Activated CD8-positive, alpha-beta memory T cell treated with anti-CD3 and anti-CD28 coated beads for 36 hours (primary cell): ENCODE measurements around the gene TMEM184A. TPM values are rescaled to one million over a fixed set of nuclear protein-coding genes. Genes with fewer than 3 reads are reported as not detected.
"Not testable (repeated sequence)": the region's sequence is repeated elsewhere in the genome, so short reads cannot be mapped to it uniquely, and the experiment has no call there.

Source experiments
- CTCF ChIA-PET: fragments of 350-600 bp; sonication (Branson Sonifier 250); formaldehyde crosslinking; loops from one replicate; lab custom pipeline; 2021; ENCODE audit warnings: antibody characterized with exemption; lab: Charles Lee
- POLR2A ChIA-PET: fragments of 350-600 bp; sonication (Branson Sonifier 250); formaldehyde crosslinking; loops from one replicate; lab custom pipeline; 2021; ENCODE audit warnings: antibody characterized with exemption; lab: Charles Lee
- total RNA-seq, 2 experiments: library from RNA; stranded (reverse); gene quantifications; one replicate each; pipeline ENCODE4 v1.2.3, GENCODE V29; 2021

The TMEM184A gene
- total RNA-seq, 2 experiments from 2014 or later, result not detected

DNA sequence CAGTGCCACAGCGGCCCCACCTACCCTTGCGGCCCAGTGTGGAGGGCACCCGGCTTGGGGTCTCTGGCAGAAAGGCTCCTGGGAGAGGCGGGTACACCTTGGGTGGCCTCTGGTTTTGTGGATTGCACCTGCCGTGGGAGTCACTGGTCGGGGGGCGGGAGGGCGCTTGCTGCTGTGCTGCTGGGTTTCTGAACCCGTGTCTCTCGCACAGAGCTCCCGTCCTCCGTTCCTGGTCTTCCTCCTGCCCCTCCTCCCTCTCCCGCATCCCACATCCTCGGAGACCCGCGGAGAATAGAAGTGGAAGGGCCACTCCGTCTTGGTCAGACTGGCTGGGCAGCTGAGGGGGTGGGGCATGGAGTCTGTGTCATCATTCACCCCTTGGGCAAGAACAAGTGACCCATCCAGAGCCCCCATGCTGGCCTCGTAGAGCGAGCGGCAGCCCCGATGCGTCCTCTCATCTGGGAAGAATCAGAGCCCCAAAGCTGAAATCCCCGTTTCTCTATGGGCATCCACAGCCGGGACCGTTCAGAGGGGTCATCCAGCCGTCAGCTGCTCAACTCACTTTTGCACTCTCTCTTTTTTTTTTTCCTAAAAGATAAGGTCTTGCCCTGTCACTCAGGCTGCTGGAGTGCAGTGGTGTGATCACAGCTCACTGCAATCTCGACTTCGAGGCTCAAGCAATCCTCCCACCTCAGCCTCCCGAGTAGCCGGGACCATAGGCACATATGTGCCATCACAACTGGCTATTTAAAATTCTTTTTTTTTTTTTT is 21.5 kb downstream of the TMEM184A start:
- CTCF ChIA-PET, result interaction anchor here (1.2 to 1.3 kb wide), 3 partner anchors 14 to 31 kb away, joined by 4 to 6 read pairs (median 4); no protein-coding TSS in a partner anchor
- POLR2A ChIA-PET, result no interaction called here

DNA sequence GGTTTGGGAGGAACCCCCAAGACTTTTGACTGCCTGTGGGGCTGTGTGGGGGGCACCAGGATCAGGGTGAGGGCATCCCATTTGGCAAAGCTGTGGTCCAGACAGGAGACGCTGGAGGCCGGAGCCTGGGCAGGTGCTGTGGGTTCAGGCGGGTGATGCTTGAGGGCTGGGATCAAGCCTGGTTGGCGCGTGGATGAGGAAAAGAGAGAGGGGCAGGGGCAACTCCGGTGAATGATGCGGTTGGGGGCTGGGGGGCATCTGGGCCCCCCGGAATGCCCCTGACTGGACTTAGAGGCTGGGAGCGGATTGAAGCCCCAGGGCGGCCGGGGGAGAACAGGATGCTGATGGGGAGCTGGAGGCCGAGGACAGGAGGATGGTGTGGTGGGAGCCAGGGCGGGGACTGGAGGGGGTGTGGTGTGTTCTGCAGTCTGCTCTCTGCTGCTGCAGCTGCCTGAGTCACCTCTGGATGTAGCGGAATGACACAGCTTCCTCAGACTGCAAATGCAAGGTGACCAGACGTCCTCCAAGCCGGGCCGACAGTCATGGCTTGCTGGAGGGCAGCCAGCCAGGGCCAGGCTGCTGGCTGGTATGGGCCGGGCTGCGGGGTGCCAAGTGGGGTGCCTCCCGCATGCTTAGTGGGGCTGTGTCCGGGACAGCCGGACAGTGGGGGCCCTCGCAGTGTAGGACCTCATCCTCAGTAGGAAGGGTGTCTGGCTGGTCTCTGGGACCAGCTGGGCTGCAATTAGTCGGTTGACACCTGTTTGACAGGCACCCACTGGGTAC is 22.3 kb downstream of the TMEM184A start:
- ChIA-PET CTCF (interaction anchor here (1.3 kb wide), 2 partner anchors 15 to 30 kb away, joined by 4 to 6 read pairs; no protein-coding TSS in a partner anchor), POLR2A (no interaction called here)

DNA sequence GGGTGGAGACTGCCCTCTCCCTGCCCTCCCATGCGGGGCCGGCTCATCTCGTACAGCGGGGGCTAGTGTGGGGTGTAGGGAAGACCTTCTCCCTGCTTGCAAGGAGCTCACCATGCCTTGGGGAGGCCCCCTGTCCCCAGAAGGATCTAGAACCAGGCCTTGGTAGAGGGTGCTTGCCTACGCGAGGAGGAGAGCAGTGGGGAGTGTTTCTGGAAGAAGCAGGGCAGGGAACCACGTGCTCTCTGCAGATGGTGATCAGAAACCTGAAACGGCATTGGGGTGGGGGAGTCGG is 22.8 kb downstream of the TMEM184A start:
- CTCF ChIA-PET, result interaction anchor here (1.3 kb wide), 2 partner anchors 15 to 30 kb away, joined by 4 to 6 read pairs; no protein-coding TSS in a partner anchor
- POLR2A ChIA-PET, result no interaction called here

DNA sequence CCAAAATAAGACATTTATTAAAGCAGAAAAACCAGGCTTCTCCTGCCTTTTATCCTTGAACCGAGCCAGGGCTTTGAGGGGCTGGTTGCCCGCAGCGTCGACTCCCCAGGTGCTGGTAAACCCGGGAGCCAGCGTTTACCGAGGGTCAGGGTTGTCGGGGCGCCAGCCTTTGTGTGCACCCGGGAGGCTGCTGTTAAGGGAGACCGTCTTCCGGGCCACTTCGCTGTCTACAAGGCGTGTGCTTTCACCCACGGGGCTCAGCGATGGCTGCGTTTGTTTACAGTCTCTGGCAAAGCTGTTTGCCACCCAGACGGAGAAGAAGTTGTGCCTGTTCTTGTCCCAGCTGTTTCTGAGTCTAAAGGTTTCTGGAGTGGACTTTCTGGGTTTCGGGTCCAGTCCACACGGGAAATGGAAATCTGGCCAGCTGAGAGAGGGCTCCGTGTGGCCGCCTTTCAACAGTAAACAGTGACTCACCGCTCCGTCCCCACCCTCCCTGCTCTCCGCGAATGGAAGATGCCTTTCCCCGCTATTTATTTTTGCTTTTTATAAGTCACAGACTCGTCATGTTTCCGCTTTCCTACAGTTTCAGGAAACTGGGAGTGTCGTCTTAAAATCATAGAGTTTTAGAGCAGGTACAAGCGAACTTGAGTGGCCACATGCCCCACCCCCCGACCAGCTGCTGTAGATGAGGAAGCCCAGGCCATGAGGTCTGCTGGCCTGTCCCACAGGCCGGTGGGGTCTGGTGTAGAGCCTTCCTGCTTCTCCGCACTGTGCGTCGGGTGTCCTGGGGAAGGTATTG is 23.4 kb downstream of the TMEM184A start:
- CTCF ChIA-PET, result interaction anchor here (0.8 kb wide), 1 partner anchor 821 kb away, joined by 3 read pairs; no protein-coding TSS in a partner anchor
- POLR2A ChIA-PET, result no interaction called here

DNA sequence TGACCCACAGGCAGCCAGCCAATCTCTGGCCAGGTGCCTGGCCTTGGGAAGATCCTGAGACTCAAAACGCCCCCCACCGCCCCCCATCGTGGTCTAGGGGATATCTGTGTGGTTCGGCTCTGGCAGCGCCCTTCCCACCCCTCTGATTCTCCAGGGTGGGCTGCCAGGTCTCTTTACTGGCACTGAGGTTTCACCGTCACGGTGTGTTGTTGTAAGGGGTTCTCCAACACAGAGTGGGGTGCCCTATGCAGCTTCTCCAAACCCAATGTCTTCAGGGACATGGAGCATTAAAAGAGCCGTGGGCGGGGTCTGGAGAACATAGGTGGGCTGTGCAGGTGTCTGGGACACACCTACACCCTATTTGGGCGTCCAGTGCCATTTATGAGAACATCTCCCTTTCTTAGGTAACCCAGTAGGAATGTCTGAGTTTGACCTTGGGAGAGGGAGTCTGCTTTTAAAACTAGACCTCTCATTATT is 24.0 kb downstream of the TMEM184A start:
- CTCF ChIA-PET, result interaction anchor here (0.8 kb wide), 1 partner anchor 821 kb away, joined by 3 read pairs; no protein-coding TSS in a partner anchor
- POLR2A ChIA-PET, result no interaction called here

DNA sequence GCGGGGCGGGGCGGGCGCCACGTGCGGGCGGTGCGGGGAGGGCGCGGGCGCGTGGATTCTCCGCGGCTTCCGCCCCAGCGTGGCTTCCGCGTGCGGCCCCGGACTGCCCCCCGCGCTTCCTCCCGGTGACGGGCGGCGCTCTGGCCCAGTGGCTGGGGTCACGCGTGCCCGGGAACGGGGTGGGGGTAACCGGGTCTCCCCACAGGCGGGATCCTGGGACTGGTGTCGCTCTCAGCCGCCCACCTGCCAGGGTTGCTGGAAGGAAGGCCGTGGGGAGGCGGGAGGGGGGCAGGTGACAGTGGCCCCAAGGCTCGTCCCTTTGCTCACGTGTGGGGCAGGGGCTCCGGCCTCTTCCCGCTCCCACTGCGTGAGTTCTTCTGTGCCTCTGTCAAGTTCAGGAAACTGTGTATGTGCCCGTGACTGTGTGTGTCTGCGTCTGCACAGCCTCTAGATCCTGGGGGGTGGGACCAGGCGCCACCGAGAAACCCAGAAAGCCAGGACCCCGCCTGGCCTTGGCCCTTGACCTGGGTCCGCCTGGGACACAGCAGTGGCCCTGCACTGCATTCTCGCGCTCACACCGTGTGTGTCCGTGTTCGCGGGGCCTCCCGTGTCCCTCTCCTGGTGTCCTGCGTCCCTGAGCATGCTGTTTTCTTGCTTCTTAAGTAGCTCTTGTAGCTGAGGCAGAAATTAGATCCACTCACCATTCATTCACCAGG is 24.6 kb downstream of the TMEM184A start:
- CTCF ChIA-PET, result no interaction called here
- POLR2A ChIA-PET, result no interaction called here

DNA sequence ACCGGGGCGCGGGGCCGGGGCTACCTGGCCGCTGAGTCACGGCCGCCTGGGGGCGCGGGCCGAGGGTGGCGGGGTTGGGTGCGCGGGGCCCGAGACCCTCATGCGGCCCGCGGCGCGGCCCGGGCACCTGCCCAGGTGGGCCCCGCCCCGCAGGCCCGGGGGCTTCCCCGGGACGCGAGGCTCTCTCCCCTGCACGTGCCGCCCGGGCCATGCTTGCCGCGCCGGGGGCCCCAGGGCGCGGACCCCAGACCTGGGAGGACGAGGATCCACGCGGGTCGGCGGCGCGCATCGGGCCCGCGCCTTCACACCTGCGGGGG is 25.1 kb downstream of the TMEM184A start:
- POLR2A ChIA-PET, result no interaction called here
- CTCF ChIA-PET, result no interaction called here

DNA sequence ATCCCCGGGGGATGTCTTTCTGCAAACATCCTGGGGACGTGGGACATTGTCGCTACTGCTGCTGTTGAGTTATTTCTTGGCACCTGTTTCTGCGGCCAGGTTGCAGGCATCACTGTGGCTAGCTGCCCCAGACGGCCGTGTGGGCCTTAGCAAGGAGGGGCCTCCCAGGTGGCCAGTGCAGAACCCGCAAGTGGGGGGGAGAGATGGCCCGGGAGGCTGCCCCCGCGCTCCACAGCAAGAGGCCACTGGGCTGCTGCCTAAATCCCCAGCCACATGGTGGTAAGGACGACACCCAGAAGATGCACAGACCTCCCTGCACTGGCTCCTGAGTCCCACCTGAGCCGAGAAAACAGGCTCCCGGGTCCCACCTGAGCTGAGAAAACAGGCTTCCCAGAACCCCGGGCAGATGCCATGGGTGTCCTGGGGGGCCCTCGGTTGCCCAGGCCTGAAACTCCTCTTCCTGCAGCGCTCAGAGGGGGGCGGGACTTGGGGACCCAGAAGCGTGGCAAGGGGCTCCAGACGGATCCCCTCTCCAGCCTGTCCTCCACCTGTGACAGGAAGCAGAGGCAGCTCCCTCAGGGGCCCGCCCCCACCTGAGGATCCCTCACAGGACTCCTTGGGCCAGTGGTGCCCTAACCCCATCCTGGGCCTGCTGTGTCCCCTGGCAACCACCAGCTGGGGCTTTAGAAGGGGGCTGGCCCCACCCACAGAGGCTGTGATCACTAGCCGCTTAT is 26.5 kb downstream of the TMEM184A start:
- POLR2A ChIA-PET, result interaction anchor here (0.6 kb wide), 1 partner anchor 26 kb away, joined by 4 read pairs; no protein-coding TSS in a partner anchor
- CTCF ChIA-PET, result interaction anchor here (0.7 kb wide), 1 partner anchor 639 kb away, joined by 3 read pairs; no protein-coding TSS in a partner anchor

DNA sequence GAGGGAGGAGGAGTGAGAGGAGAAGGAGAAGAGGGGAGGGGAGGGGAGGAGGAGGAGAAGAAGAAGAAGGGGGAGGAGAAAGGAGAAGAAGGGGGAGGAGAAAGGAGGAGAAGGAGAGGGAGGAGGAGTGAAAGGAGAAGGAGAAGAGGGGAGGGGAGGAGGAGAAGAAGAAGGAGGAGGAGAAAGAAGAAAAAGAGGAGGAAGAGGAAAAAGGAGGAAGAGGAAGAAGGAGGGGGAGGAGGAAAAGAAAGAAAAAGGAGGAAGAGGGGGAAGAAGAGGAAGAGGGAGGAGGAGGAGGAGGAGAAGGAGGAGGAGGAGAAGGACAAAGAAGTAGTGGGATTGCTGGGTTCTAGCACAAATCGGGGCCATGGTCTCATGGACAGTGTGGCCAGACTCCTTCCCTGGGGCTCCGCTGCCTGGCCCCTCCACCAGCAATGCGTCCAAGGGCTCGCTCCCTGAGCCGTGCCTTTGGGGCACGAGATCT is 29.7 kb downstream of the TMEM184A start:
- ChIA-PET CTCF (no interaction called here), POLR2A (no interaction called here)

DNA sequence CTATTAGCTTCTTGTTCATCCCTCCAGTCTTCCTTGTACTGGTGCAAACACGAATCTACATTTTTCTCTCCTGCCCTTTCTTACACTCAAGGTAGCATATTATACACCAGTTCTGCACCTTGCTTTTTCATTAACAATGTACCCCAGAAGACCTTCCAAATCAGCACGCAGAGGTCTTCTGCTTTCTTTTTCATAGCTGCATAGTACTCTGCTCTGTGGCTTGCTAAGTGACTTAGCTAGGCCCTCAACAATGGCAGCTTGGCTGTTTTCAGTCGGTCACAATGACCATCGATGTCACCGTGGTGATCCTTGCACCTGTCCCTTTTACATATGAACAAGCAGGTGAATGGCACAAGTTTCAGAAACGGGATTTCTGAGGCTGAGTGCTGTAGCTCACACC is 30.6 kb downstream of the TMEM184A start:
- CTCF ChIA-PET, result interaction anchor here (0.7 to 1.2 kb wide), 2 partner anchors 21 to 37 kb away, joined by 3 to 4 read pairs; no protein-coding TSS in a partner anchor
- POLR2A ChIA-PET, result no interaction called here

DNA sequence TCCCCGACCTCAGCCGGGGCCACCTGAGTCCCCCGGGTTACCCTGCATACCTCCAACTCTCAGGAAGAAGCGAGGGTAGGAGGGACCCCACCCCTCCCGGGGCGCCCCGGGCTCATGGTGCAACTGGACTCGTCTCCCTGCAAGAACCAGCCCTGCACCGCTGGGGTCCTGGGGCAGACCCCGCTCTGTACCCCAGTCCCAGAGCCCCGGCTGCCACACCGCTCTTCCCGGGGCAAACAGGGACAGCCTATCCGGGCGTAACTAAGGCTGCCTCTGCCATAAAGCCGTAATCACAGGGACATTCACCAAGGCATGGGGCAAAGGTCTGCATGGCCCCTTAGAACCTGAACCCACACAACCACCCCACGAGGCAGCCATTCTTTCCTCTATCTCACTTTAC is 32.2 kb downstream of the TMEM184A start:
- CTCF ChIA-PET, result no interaction called here

DNA sequence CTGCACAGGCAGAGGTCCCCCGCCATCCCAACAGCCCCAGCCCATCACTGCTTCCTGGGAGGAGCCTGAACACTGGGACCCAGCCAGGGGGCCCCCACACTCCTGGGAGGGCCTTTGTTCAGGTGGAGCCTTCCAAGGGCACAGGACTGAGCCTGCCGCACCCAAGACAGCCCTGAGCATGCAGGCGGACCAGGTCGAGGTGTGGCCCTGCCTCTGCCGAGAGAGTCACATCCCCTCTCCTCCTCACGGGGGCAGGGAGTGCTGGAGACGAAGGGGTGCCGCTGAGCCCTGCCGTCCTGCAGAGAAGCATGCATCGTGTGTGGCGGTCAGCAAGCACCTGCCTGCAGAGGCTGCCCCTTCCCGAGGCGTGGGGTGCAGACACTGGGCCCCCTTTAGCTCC is 32.8 kb downstream of the TMEM184A start:
- ChIA-PET CTCF (no interaction called here), POLR2A (no interaction called here)

More for the DNA sequence above, 32.2 kb downstream of the TMEM184A start:
- POLR2A ChIA-PET, result no interaction called here

DNA sequence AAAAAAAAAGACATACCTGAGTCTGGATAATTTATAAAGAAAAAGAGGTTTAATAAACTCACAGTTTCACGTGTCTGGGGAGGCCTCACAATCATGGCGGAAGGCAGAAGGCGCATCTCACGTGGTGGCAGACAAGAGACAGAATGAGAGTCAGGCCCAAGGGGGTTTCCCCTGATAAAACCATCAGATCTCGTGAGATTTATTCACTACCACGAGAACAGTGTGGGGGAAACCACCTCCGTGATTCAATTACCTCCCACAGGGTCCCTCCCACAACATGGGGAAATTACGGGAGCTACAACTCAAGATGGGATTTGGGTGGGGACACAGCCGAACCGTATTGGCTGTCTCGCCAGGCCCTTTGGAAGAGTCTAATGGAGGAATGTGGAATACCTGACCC is 34.5 kb downstream of the TMEM184A start:
- ChIA-PET POLR2A (no interaction called here), CTCF (no interaction called here)

DNA sequence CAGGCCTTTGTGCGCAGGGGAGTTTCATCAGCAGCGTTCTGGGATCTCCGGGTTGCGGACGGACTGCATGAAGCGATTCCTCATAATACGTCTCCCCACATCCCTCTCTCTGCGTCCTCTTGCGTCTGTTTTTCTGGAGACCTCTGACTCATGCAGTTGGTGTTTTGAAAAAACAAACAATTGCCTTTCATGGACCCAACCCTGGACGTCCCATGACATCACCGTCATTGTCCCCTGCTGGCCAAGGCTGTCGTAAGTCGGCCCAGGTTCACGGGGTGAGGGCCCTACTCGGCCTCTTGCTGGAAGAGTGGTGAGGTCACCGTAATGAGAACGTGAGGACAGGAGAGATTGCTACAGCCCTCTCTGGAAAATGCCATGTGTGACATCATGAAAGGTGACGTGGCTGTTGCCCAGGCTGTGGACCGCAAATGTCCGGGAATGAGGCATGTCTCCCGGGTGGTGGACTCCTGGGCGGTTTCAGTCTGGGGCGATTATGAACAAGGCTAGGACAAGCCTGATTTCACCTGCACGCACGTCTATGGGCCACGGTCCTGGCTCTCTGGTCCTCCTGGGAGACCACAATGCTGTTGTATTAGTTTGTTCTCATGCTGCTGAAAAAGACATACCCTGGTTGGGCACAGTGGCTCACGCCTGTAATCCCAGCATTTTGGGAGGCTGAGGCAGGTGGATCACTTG is 35.3 kb downstream of the TMEM184A start:
- ChIA-PET CTCF (no interaction called here), POLR2A (no interaction called here)

DNA sequence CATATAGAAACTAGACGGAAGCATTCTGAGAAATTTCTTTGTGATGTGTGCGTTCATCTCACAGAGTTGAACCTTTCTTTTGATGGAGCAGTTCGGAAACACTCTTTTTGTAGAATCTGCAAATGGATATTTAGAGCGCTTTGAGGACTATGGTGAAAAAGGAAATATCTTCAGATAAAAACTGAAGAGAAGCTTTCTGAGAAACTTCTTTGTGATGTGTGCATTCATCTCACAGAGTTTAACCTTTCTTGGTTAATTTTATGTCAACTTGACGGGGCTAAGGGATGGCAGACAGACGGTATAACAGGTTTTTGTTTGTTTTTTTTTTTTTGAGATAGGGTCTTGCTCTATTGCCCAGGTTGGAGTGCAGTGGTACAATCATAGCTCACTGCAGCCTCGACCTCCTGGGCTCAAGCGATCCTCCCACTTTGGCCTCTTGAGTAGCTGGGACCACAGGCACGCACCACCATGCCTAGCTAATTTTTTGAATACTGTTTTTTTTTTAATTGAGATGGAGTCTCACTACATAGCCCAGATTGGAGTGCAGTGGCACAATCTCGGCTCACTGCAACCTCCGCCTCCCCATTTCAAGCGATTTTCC is 36.6 kb downstream of the TMEM184A start:
- CTCF ChIA-PET, result interaction anchor here (0.9 kb wide), 1 partner anchor 44 kb away, joined by 4 read pairs; no protein-coding TSS in a partner anchor
- POLR2A ChIA-PET, result not testable (repeated sequence)

DNA sequence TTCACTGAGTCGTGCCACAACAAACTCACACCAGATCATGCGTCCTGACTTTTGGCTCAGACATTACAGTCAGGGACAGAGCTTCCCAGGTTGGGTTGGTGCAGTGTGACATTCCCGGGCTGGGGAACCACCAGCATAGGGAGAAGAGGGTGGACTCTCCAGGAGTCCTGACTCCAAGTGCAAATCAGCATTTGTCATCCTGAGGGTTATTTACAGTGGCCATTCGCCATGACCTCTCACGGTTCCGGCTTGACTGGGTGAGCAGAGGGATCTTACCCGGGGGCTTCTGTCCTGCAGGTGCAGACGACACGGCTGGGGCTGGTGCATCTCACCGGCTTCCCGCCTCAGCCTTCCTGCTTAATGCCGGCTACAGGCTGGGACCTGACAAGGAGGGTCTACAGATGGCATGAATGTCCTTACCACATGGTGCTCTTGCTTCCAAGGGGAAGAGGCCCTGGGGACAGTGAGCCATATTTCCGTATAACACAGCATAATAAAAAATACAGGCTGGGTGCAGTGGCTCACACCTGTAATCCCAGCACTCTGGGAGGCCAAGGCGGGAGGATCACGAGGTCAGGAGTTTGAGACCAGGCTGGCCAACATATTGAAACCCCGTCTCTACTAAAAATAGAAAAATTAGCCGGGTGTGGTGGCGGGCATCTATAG is 39.3 kb downstream of the TMEM184A start:
- CTCF ChIA-PET, result no interaction called here
- POLR2A ChIA-PET, result no interaction called here
